ENCODE results near the gene POU5F1. TPM values are rescaled to one million over a fixed set of nuclear protein-coding genes. Genes with fewer than 3 reads are reported as not detected.

Gene POU5F1
- total RNA-seq, 6 donors from 2014 or later = 4.1 to 13.6 (median 5.7) TPM

- no peak overlapping the region for H3K27ac ChIP-seq
- no peaks in the 10 kb centered on the region for H3K36me3 ChIP-seq
- H3K4me3 ChIP-seq = no peak overlapping the region
- H3K9me3 ChIP-seq = no peaks in the 10 kb centered on the region
- 69 to 71% methylated on average over 6 of the region's 6 CpGs for WGBS, 2 donors
- no peak for TF ChIP-seq CTCF (IDR thresholded peaks at IDR 0.05)
- TF ChIP-seq POLR2AphosphoS5 (IDR thresholded peaks at IDR 0.05) = no peak
- TF ChIP-seq EP300 (IDR thresholded peaks at IDR 0.05) = no peak
- no peak for TF ChIP-seq POLR2A (IDR thresholded peaks at IDR 0.05)
- no peak for DNase-seq
- ATAC-seq (ENCODE audit: low FRiP score in 2 of 2) = no peak
- H3K4me1 ChIP-seq = peaks cover 3 to 7% (median 5%) of the 10 kb centered on the region in 4 donors
- H3K27me3 ChIP-seq = no peaks in the 10 kb centered on the region
These were observed 37.7 kb downstream of the POU5F1 start for GRCh38 chr6:31132806-31133205.

GRCh38 chr6:31131595-31131994, 38.9 kb downstream of the POU5F1 start:
- H3K4me1 ChIP-seq = peaks cover 0 to 3% (median 0%) of the 10 kb centered on the region in 4 donors

GRCh38 chr6:31130751-31131150, 39.7 kb downstream of the POU5F1 start:
- no peak for TF ChIP-seq EP300 (IDR thresholded peaks at IDR 0.05)
- no peak for TF ChIP-seq POLR2AphosphoS5 (IDR thresholded peaks at IDR 0.05)
- no peak for TF ChIP-seq CTCF (IDR thresholded peaks at IDR 0.05)
- no peak for TF ChIP-seq POLR2A (IDR thresholded peaks at IDR 0.05)
- WGBS, 2 donors = 92 to 95% methylated on average over 3 of the region's 3 CpGs

More at GRCh38 chr6:31131595-31131994, 38.9 kb downstream of the POU5F1 start:
- no peak for TF ChIP-seq EP300 (IDR thresholded peaks at IDR 0.05)
- no peak for TF ChIP-seq POLR2AphosphoS5 (IDR thresholded peaks at IDR 0.05)
- no peak for TF ChIP-seq POLR2A (IDR thresholded peaks at IDR 0.05)
- Histone ChIP-seq H3K27ac (no peak overlapping the region), H3K36me3 (no peaks in the 10 kb centered on the region), H3K9me3 (no peaks in the 10 kb centered on the region), H3K27me3 (no peaks in the 10 kb centered on the region), H3K4me3 (no peak overlapping the region)
- ATAC-seq (ENCODE audit: low FRiP score in 2 of 2) (no peak), DNase-seq (no peak)
- 89% methylated on average over 3 of the region's 3 CpGs for WGBS, 2 donors

GRCh38 chr6:31129130-31129529, 41.4 kb downstream of the POU5F1 start:
- no peak for ATAC-seq (ENCODE audit: low FRiP score in 2 of 2)
- no peaks in the 10 kb centered on the region for H3K27me3 ChIP-seq
- WGBS, 2 donors = 48 to 67% methylated on average over 4 of the region's 4 CpGs

More at GRCh38 chr6:31130751-31131150, 39.7 kb downstream of the POU5F1 start:
- Histone ChIP-seq H3K27ac (no peak overlapping the region), H3K4me3 (no peak overlapping the region), H3K4me1 (peaks cover 0 to 4% (median 0%) of the 10 kb centered on the region in 4 donors), H3K27me3 (no peaks in the 10 kb centered on the region), H3K9me3 (no peaks in the 10 kb centered on the region), H3K36me3 (no peaks in the 10 kb centered on the region)
- DNase-seq (no peak), ATAC-seq (ENCODE audit: low FRiP score in 2 of 2) (no peak)

GRCh38 chr6:31128093-31128676, 42.3 kb downstream of the POU5F1 start:
- WGBS, 2 donors = 5 to 8% methylated on average over 8 of the region's 8 CpGs
- TF ChIP-seq CTCF (IDR thresholded peaks at IDR 0.05) (peak; percentile 60 to 89 (median 68)), EP300 (IDR thresholded peaks at IDR 0.05) (no peak), POLR2A (IDR thresholded peaks at IDR 0.05) (no peak), POLR2AphosphoS5 (IDR thresholded peaks at IDR 0.05) (no peak)
- Histone ChIP-seq H3K4me1 (peaks cover 1 to 13% (median 7%) of the 10 kb centered on the region in 4 donors), H3K36me3 (no peaks in the 10 kb centered on the region), H3K27me3 (no peaks in the 10 kb centered on the region), H3K4me3 (no peak overlapping the region), H3K27ac (no peak overlapping the region), H3K9me3 (no peaks in the 10 kb centered on the region)
- peak; percentile 53 to 63 for ATAC-seq (ENCODE audit: low FRiP score in 2 of 2)
- DNase-seq = peak in 1 of 2 donors; percentile 68

More at GRCh38 chr6:31129130-31129529, 41.4 kb downstream of the POU5F1 start:
- TF ChIP-seq EP300 (IDR thresholded peaks at IDR 0.05) (no peak), POLR2A (IDR thresholded peaks at IDR 0.05) (no peak), POLR2AphosphoS5 (IDR thresholded peaks at IDR 0.05) (no peak), CTCF (IDR thresholded peaks at IDR 0.05) (no peak)
- Histone ChIP-seq H3K4me3 (no peak overlapping the region), H3K27ac (no peak overlapping the region), H3K36me3 (no peaks in the 10 kb centered on the region), H3K4me1 (peaks cover 0 to 13% (median 6%) of the 10 kb centered on the region in 4 donors), H3K9me3 (no peaks in the 10 kb centered on the region)
- no peak for DNase-seq
